IMR-90 (cell line): ENCODE results near the gene ESD. TPM values are rescaled to one million over a fixed set of nuclear protein-coding genes. Genes with fewer than 3 reads are reported as not detected.

Experiments
- ATAC-seq: fragments of 200-7000 bp; cut with Tn5 transposase; 2 replicates; pipeline ENCODE4 v1.9.1; 2020; ENCODE audit warnings: low read depth, mild to moderate bottlenecking, moderate library complexity
- Bru-seq: library from RNA; stranded (reverse); fragments of 400-500 nt; gene quantifications from one replicate; lab custom pipeline; 2021; lab: Mats Ljungman, UMichigan
- BruChase-seq, 2 experiments: library from RNA; stranded (reverse); fragments of 400-500 nt; gene quantifications; one replicate each; lab custom pipeline; 2021; lab: Mats Ljungman, UMichigan
- BruUV-seq: library from RNA; stranded (reverse); fragments of 400-500 nt; replicated peaks from 2 replicates; lab custom pipeline; 2021; lab: Mats Ljungman, UMichigan
- CTCF ChIA-PET: fragments of 300-600 bp; formaldehyde crosslinking; extraction: SDS; loops from one replicate; lab custom pipeline; 2021; ENCODE audit warnings: antibody characterized with exemption; lab: Yijun Ruan, JAX
- POLR2A ChIA-PET: fragments of 300-600 bp; sonication (Branson Sonifier 250); formaldehyde crosslinking; loops from one replicate; lab custom pipeline; 2022; ENCODE audit warnings: antibody characterized with exemption; ENCODE audit not compliant: unreplicated experiment; lab: Charles Lee
- DNase-seq: peaks from one replicate; pipeline ENCODE4 v3.0.0; 2013
- H2AFZ ChIP-seq: replicated peaks from 2 replicates; pipeline ENCODE3; 2013; ENCODE audit warnings: low read length, mild to moderate bottlenecking; ENCODE audit not compliant: poor library complexity
- H2AK5ac ChIP-seq: 2 replicates; pipeline ENCODE4 v1.6.1; 2013; ENCODE audit warnings: low read depth, low read length, inconsistent platforms
- H2AK9ac ChIP-seq: replicated peaks from 2 replicates; pipeline ENCODE3; 2013; ENCODE audit warnings: mild to moderate bottlenecking, low read depth, low read length, moderate library complexity; ENCODE audit not compliant: poor library complexity
- H2BK120ac ChIP-seq: 2 replicates; pipeline ENCODE4 v1.6.1; 2013; ENCODE audit warnings: low read depth, low read length, inconsistent platforms
- H2BK15ac ChIP-seq: 3 replicates; pipeline ENCODE4 v1.6.1; 2013; ENCODE audit warnings: low read depth, low read length, inconsistent platforms
- H2BK20ac ChIP-seq: 2 replicates; pipeline ENCODE4 v1.6.1; 2013; ENCODE audit warnings: low read depth, mild to moderate bottlenecking, inconsistent platforms, low read length, moderate library complexity
- H2BK5ac ChIP-seq: 2 replicates; pipeline ENCODE4 v1.6.1; 2013; ENCODE audit warnings: mild to moderate bottlenecking, low read depth, low read length, inconsistent platforms; ENCODE audit not compliant: poor library complexity, severe bottlenecking
- H3K14ac ChIP-seq: replicated peaks from 2 replicates; pipeline ENCODE4 v1.6.1; 2013; ENCODE audit warnings: low read depth, low read length, inconsistent platforms
- H3K18ac ChIP-seq: 2 replicates; pipeline ENCODE4 v1.6.1; 2013; ENCODE audit warnings: low read depth, low read length, control low read depth
- H3K23ac ChIP-seq: 2 replicates; pipeline ENCODE4 v1.6.1; 2013; ENCODE audit warnings: low read depth, low read length, inconsistent platforms
- H3K27ac ChIP-seq: 2 replicates; pipeline ENCODE4 v1.5.1; 2013; ENCODE audit warnings: mild to moderate bottlenecking, control low read depth, low read length; ENCODE audit not compliant: insufficient read depth
- H3K27me3 ChIP-seq: 2 replicates; pipeline ENCODE4 v1.6.1; 2013; ENCODE audit warnings: low read length; ENCODE audit not compliant: control insufficient read depth, insufficient read depth
- H3K36me3 ChIP-seq: 2 replicates; pipeline ENCODE4 v1.6.1; 2013; ENCODE audit warnings: low read length, mixed read lengths; ENCODE audit not compliant: control insufficient read depth, insufficient read depth
- H3K4ac ChIP-seq: 2 replicates; pipeline ENCODE4 v1.6.1; 2013; ENCODE audit warnings: low read depth, low read length, inconsistent platforms
- H3K4me1 ChIP-seq: 2 replicates; pipeline ENCODE4 v1.6.1; 2013; ENCODE audit warnings: low read length, mixed read lengths; ENCODE audit not compliant: control insufficient read depth, insufficient read depth
- H3K4me2 ChIP-seq: 2 replicates; pipeline ENCODE4 v1.6.1; 2013; ENCODE audit warnings: low read depth, mild to moderate bottlenecking, control low read depth, low read length, moderate library complexity
- H3K4me3 ChIP-seq: 2 replicates; pipeline ENCODE4 v1.5.1; 2013; ENCODE audit warnings: low read depth, mild to moderate bottlenecking, control low read depth, low read length, moderate library complexity; ENCODE audit not compliant: insufficient read depth
- H3K56ac ChIP-seq: 2 replicates; pipeline ENCODE4 v1.6.1; 2013; ENCODE audit warnings: low read length, inconsistent platforms; ENCODE audit not compliant: insufficient read depth; ENCODE audit errors: extremely low read depth
- H3K79me1 ChIP-seq, 2 experiments: 2 replicates each; pipeline ENCODE4 v1.6.1; 2013; ENCODE audit warnings: low read length in 2 of 2, inconsistent platforms in 1 of 2, low read depth in 1 of 2
- H3K9ac ChIP-seq: 2 replicates; pipeline ENCODE4 v1.6.1; 2013; ENCODE audit warnings: low read depth, low read length, control low read depth
- H3K9me1 ChIP-seq: 2 replicates; pipeline ENCODE4 v1.6.1; 2013; ENCODE audit warnings: low read length, inconsistent platforms; ENCODE audit not compliant: insufficient read depth
- H3K9me3 ChIP-seq: 2 replicates; pipeline ENCODE4 v1.6.1; 2013; ENCODE audit warnings: low read length; ENCODE audit not compliant: control insufficient read depth, insufficient read depth
- H4K20me1 ChIP-seq: 2 replicates; pipeline ENCODE4 v1.6.1; 2013; ENCODE audit warnings: low read length, inconsistent platforms; ENCODE audit not compliant: insufficient read depth
- H4K5ac ChIP-seq: 2 replicates; pipeline ENCODE4 v1.6.1; 2013; ENCODE audit warnings: mild to moderate bottlenecking, low read depth, low read length, control low read depth
- H4K8ac ChIP-seq, 2 experiments: 2 replicates each; pipeline ENCODE4 v1.6.1; 2013; ENCODE audit warnings: low read depth in 2 of 2, low read length in 2 of 2, control low read depth in 1 of 2, inconsistent platforms in 1 of 2
- H4K91ac ChIP-seq: 2 replicates; pipeline ENCODE4 v1.6.1; 2013; ENCODE audit warnings: low read depth, low read length, inconsistent platforms; ENCODE audit not compliant: insufficient read depth
- BHLHE40 ChIP-seq: fragments of 150-350 bp; IDR thresholded peaks from 2 replicates; pipeline ENCODE4 v1.6.1; 2016; ENCODE audit warnings: mild to moderate bottlenecking, low read depth, low read length
- CEBPB ChIP-seq: IDR thresholded peaks from 2 replicates; pipeline ENCODE4 v1.6.1; 2012; ENCODE audit warnings: low read depth, low read length, improper control_type of control experiment
- CHD1 ChIP-seq: IDR thresholded peaks from 2 replicates; pipeline ENCODE4 v1.6.1; 2012; ENCODE audit warnings: low read depth, low read length, improper control_type of control experiment
- MAFK ChIP-seq: IDR thresholded peaks from 2 replicates; pipeline ENCODE4 v1.6.1; 2012; ENCODE audit warnings: low read depth, low read length, improper control_type of control experiment
- MAZ ChIP-seq: IDR thresholded peaks from 2 replicates; pipeline ENCODE4 v1.6.1; 2012; ENCODE audit warnings: low read depth, mild to moderate bottlenecking, low read length, improper control_type of control experiment, moderate library complexity, borderline replicate concordance
- RAD21 ChIP-seq: IDR thresholded peaks from 2 replicates; pipeline ENCODE4 v1.6.1; 2012; ENCODE audit warnings: low read length, improper control_type of control experiment
- RCOR1 ChIP-seq: IDR thresholded peaks from 2 replicates; pipeline ENCODE4 v1.6.1; 2012; ENCODE audit warnings: mild to moderate bottlenecking, low read length, improper control_type of control experiment; ENCODE audit not compliant: insufficient replicate concordance
- RFX5 ChIP-seq: IDR thresholded peaks from 2 replicates; pipeline ENCODE4 v1.8.0; 2012; ENCODE audit warnings: low read depth, mild to moderate bottlenecking, low read length, moderate library complexity
- SMC3 ChIP-seq: fragments of 150-350 bp; IDR thresholded peaks from 2 replicates; pipeline ENCODE4 v1.6.1; 2016; ENCODE audit warnings: low read depth, mild to moderate bottlenecking, antibody characterized with exemption, low read length, moderate library complexity
- WGBS, 2 experiments: methylation state at CpG; one replicate each; pipeline versions ENCODE4 v1.1.5 to v1.1.7; 2013; ENCODE audit warnings: missing lambda C conversion rate in 2 of 2; ENCODE audit not compliant: insufficient read length in 1 of 2; ENCODE audit errors: extremely low coverage in 2 of 2; 5-methylcytosine and 5-hydroxymethylcytosine counted together
- dilution Hi-C: fragments of 300-500 bp; cut with HindIII; formaldehyde crosslinking; loops from one replicate; pipeline ENCODE4 v1.14.3; 2018; ENCODE audit warnings: low sequenced_read_pairs; ENCODE audit not compliant: unreplicated experiment
- in situ Hi-C: fragments of 300-500 bp; cut with MboI; formaldehyde crosslinking; loops from 3 replicates; pipeline ENCODE4 v1.14.3; 2019; ENCODE audit warnings: low sequenced_read_pairs, inconsistent platforms, mixed read lengths
- intact Hi-C: fragments of 100-400 bp; cut with micrococcal nuclease; formaldehyde crosslinking; loops from 2 replicates; pipeline ENCODE4 v1.10.0; 2022
- long read RNA-seq: library from polyadenylated mRNA; unstranded; transcript quantifications from one replicate; pipeline ENCODE4 v2.0.0, GENCODE V29; 2021; ENCODE audit not compliant: unreplicated experiment
- polyA plus RNA-seq, 3 experiments: library from polyadenylated mRNA; depleted of rRNA; stranded (reverse); fragments of >200 nt; gene quantifications; 2 replicates each; pipeline ENCODE4 v1.2.3, GENCODE V29; 2012; ENCODE audit warnings: low replicate concordance in 1 of 3
- total RNA-seq: library from RNA; depleted of rRNA; stranded (reverse); fragments of >200 nt; gene quantifications from 2 replicates; pipeline ENCODE4 v1.2.3, GENCODE V29; 2012; rRNA removed
- TF ChIP-seq, protein P1 (sequence below): conservative IDR thresholded peaks from 2 replicates; pipeline ENCODE4 v1.5.1; 2012; ENCODE audit warnings: mild to moderate bottlenecking, low read depth, low read length, improper control_type of control experiment

The ESD gene, protein sequence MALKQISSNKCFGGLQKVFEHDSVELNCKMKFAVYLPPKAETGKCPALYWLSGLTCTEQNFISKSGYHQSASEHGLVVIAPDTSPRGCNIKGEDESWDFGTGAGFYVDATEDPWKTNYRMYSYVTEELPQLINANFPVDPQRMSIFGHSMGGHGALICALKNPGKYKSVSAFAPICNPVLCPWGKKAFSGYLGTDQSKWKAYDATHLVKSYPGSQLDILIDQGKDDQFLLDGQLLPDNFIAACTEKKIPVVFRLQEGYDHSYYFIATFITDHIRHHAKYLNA
- total RNA-seq, result 108 and 135 TPM in 2 replicates
- polyA plus RNA-seq (2012; rRNA removed), result 80.9 and 90.4 TPM in 2 replicates
- polyA plus RNA-seq (2012; cell fraction: cytosol; rRNA removed), result 23.2 and 34.5 TPM in 2 replicates
- 5.5 and 56.5 TPM in 2 replicates for polyA plus RNA-seq (2012; cell fraction: nucleus; rRNA removed; ENCODE audit: low replicate concordance)
- percentile 80 among the genes with signal in this experiment for Bru-seq, nascent RNA
- BruChase-seq, experiment 1, labeled RNA remaining after a 6-hour chase, result percentile 60 among the genes with signal in this experiment
- percentile 55 among the genes with signal in this experiment for BruChase-seq, experiment 2, labeled RNA remaining after a 2-hour chase
- long read RNA-seq, transcript ESD-202 (10 exons, 1,192 nt), result major isoform, 49 of 71 reads
- long read RNA-seq, partial matches to known transcripts, result 15 of 71 reads
- long read RNA-seq, other reads (novel, unspliced or antisense), result 6 of 71 reads

DNA sequence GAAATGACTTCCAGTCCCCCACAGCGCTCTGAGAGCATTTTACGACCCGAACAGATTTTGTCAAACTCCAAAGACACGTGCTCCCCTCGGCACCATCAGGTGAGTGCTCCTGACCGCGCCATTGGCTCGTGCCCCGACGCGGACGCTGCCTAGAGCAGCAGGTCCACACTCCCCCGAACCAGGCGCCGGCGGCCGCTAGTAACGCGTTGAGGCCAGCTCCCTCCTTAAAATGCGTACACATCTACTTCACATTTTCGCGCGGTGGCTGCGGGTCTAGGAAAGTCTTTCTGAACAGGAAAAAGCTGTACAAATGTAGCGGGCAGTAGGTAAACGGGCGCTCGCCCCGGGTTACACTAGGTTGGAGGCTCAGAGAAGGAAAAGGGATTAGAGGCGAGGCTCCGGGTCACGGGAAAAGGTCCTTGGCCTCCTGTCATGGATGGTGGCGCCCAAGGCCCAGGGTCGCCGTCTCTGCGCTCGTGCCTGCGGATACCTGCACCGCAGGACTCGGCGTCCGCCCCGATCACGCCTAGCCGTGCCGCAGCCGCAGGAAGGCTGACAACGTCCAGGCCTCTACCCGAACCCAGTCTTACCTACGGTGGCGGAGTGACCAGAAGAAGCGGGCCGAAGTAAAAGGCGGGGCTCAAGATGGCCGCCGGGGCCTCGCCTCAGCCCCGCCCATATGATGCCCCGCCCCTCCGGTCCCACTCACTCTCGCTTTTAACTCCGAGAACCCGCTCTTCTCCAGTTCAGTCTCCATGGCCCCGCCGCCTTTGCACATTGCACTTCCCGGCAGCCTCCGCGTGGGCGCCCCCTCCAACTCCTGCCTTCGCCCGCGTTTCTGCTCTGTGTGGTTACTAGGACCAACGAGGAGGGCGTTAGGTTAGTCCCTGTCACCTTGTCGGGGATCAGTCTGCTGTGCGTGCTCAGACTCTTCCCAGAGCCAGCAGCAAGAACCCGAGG is at the start of gene ESD:
Gene ESD (minus strand): TSS at position 647 of the 960 bp plus-strand sequence. CDS start 5,748 bp downstream, outside the sequence.
- no TSS peak for BruUV-seq
- no peak for TF ChIP-seq RAD21
- peak; percentile 57; the same call in 1 of the 2 replicates for TF ChIP-seq MAZ
- peak; percentile 46 for TF ChIP-seq RCOR1
- no peak for TF ChIP-seq CEBPB
- peak; percentile 45; the same call in 1 of the 2 replicates for TF ChIP-seq BHLHE40
- no peak for TF ChIP-seq MAFK
- TF ChIP-seq, protein P1, sequence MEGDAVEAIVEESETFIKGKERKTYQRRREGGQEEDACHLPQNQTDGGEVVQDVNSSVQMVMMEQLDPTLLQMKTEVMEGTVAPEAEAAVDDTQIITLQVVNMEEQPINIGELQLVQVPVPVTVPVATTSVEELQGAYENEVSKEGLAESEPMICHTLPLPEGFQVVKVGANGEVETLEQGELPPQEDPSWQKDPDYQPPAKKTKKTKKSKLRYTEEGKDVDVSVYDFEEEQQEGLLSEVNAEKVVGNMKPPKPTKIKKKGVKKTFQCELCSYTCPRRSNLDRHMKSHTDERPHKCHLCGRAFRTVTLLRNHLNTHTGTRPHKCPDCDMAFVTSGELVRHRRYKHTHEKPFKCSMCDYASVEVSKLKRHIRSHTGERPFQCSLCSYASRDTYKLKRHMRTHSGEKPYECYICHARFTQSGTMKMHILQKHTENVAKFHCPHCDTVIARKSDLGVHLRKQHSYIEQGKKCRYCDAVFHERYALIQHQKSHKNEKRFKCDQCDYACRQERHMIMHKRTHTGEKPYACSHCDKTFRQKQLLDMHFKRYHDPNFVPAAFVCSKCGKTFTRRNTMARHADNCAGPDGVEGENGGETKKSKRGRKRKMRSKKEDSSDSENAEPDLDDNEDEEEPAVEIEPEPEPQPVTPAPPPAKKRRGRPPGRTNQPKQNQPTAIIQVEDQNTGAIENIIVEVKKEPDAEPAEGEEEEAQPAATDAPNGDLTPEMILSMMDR, result no peak
- TF ChIP-seq CHD1, result no peak
- no peak for TF ChIP-seq SMC3
- no peak for TF ChIP-seq RFX5

More for the DNA sequence above, at the start of gene ESD:
- H3K79me1 ChIP-seq, result peaks cover 28 to 30% of the 10 kb centered on the region in 2 experiments
- H3K27me3 ChIP-seq, result no peaks in the 10 kb centered on the region
- peak within 1 kb of the TSS; percentile 94 for H3K27ac ChIP-seq
- 4% methylated on average over 16 of the region's 77 CpGs; no CpG with 5 or more reads in 1 of the 2 experiments for WGBS, 2 experiments
- H3K4ac ChIP-seq, result peak within 1 kb of the TSS; percentile 93
- dilution Hi-C loops, result no loop called here
- H4K91ac ChIP-seq, result peak within 1 kb of the TSS; percentile 96
- peak within 1 kb of the TSS; percentile 92 for H3K56ac ChIP-seq
- peak within 1 kb of the TSS; percentile 92 for H2AK9ac ChIP-seq
- H3K18ac ChIP-seq, result peak within 1 kb of the TSS; percentile 78
- H4K20me1 ChIP-seq, result no peaks in the 10 kb centered on the region; the same call in 1 of the 2 replicates
- peak within 1 kb of the TSS; percentile 89 for H2AK5ac ChIP-seq
- H3K4me3 ChIP-seq, result peak within 1 kb of the TSS; percentile 84
- H2BK20ac ChIP-seq, result peak within 1 kb of the TSS; percentile 1; the same call in 1 of the 2 replicates
- H2AFZ ChIP-seq, result peak within 1 kb of the TSS; percentile 99
- no peaks in the 10 kb centered on the region for H3K9me3 ChIP-seq
- in situ Hi-C loops, result no loop called here
- H3K36me3 ChIP-seq, result peaks cover 1% of the 10 kb centered on the region; the same call in 1 of the 2 replicates
- intact Hi-C loops, result loop anchor here (1.0 kb wide), 1 partner anchor 242 kb away; no protein-coding TSS in a partner anchor
- H3K4me1 ChIP-seq, result peaks cover 5% of the 10 kb centered on the region
- peak within 1 kb of the TSS; percentile 94 for H3K9ac ChIP-seq
- DNase-seq (peak; percentile 87), ATAC-seq (peak; percentile 98)
- H4K5ac ChIP-seq, result peak within 1 kb of the TSS; percentile 84
- H3K4me2 ChIP-seq, result peak within 1 kb of the TSS; percentile 91
- peak within 1 kb of the TSS; percentile 89 for H2BK120ac ChIP-seq
- POLR2A ChIA-PET, result interaction anchor here (0.6 kb wide), 1 partner anchor 12 kb away, joined by 3 read pairs; no protein-coding TSS in a partner anchor
- peak within 1 kb of the TSS; percentile 90 for H2BK5ac ChIP-seq
- peak within 1 kb of the TSS; percentile 95 for H3K23ac ChIP-seq
- peak within 1 kb of the TSS; percentile 97 for H3K14ac ChIP-seq
- CTCF ChIA-PET, result interaction anchor here (0.6 kb wide), 2 partner anchors 555 to 1176 kb away, joined by 3 read pairs; no protein-coding TSS in a partner anchor
- peak within 1 kb of the TSS; percentile 38; the same call in 2 of the 3 replicates for H2BK15ac ChIP-seq
- peak within 1 kb of the TSS; percentile 91 to 99 for H4K8ac ChIP-seq
- peaks cover 5% of the 10 kb centered on the region; the same call in 1 of the 2 replicates for H3K9me1 ChIP-seq
